ENCODE measurements around the gene VIPAS39.

DNA sequence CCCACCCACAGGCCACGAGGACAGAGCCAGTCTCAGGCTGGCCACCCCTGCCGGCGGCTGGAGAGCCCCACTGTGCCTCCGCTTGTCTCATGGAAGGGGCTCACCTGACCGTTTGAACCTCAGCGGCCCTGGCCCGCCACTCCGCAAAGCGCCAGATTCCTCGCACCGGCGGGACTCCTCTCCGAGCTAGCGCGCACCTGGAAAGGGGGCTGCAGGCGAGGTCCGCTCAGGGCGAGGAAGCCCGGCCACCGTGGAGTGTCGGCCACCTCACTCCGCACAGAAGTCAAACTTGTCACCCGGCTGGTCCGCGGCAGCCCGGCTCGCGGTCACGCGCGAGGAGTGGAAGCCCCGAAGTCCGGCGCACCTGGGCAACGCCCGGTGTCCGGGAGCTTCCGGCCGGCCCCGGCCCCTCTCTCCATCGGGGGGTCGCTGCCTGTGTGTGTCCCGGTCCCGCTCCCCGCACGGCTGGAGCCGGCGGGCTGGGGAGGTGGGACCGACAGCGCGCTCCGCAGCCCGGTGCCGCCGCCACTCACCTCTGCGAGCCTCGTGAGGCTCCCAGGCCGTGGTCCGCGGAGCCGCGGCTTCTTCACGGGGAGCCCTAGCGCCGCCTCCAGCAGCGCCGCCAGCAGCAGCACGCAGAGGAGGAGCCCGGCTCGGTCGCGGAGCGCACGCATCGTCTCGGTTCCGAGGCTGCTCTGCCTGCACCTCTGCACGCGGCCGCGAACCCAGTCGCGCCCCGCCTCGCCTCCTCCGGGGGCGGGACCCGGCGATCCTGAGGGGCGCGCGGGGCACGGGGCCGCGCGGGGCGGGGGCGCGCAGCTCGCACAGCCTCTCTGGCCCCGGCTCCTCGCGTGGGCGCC is 40.9 kb upstream of the VIPAS39 start, which contains the start of gene ISM2:
- TF ChIP-seq, protein P1, sequence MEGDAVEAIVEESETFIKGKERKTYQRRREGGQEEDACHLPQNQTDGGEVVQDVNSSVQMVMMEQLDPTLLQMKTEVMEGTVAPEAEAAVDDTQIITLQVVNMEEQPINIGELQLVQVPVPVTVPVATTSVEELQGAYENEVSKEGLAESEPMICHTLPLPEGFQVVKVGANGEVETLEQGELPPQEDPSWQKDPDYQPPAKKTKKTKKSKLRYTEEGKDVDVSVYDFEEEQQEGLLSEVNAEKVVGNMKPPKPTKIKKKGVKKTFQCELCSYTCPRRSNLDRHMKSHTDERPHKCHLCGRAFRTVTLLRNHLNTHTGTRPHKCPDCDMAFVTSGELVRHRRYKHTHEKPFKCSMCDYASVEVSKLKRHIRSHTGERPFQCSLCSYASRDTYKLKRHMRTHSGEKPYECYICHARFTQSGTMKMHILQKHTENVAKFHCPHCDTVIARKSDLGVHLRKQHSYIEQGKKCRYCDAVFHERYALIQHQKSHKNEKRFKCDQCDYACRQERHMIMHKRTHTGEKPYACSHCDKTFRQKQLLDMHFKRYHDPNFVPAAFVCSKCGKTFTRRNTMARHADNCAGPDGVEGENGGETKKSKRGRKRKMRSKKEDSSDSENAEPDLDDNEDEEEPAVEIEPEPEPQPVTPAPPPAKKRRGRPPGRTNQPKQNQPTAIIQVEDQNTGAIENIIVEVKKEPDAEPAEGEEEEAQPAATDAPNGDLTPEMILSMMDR (IDR thresholded peaks at IDR 0.05; ENCODE audit: low read depth, low read length): no peak
- TF ChIP-seq POLR2A (IDR thresholded peaks at IDR 0.05; ENCODE audit: extremely low read depth, insufficient read length): no peak
- TF ChIP-seq, protein P2, sequence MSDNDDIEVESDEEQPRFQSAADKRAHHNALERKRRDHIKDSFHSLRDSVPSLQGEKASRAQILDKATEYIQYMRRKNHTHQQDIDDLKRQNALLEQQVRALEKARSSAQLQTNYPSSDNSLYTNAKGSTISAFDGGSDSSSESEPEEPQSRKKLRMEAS (IDR thresholded peaks at IDR 0.05; ENCODE audit: low read depth, low read length): no peak
